Endodermal cell (in vitro differentiated cells): Measurements from ENCODE around the gene PDLIM4. TPM values are rescaled to one million over a fixed set of nuclear protein-coding genes. Genes with fewer than 3 reads are reported as not detected.
A peak's percentile ranks its signal among the peaks of the same experiment; 100 is the strongest.

Source experiments
- DNase-seq: peaks from one replicate; pipeline ENCODE4 v3.0.0-alpha.2; 2017
- H3K27ac ChIP-seq: 2 replicates; pipeline ENCODE4 v1.5.1; 2013; ENCODE audit warnings: mild to moderate bottlenecking, low read depth, low read length, moderate library complexity
- H3K27me3 ChIP-seq: 2 replicates; pipeline ENCODE4 v1.6.1; 2013; ENCODE audit warnings: mild to moderate bottlenecking, low read length, moderate library complexity; ENCODE audit not compliant: insufficient read depth, control insufficient read depth, poor library complexity, severe bottlenecking
- H3K36me3 ChIP-seq: 2 replicates; pipeline ENCODE4 v1.7.0; 2013; ENCODE audit warnings: mild to moderate bottlenecking, low read length, moderate library complexity; ENCODE audit not compliant: control insufficient read depth, insufficient read depth
- H3K4me1 ChIP-seq: one replicate; pipeline ENCODE4 v1.7.0; 2013; ENCODE audit warnings: low read length; ENCODE audit not compliant: control insufficient read depth, insufficient read depth
- H3K4me3 ChIP-seq: 2 replicates; pipeline ENCODE4 v1.5.1; 2013; ENCODE audit warnings: mild to moderate bottlenecking, low read length, moderate library complexity
- H3K9ac ChIP-seq: 2 replicates; pipeline ENCODE4 v1.6.1; 2013; ENCODE audit warnings: mild to moderate bottlenecking, low read length, moderate library complexity; ENCODE audit not compliant: poor library complexity, severe bottlenecking; ENCODE audit errors: extremely low read depth
- H3K9me3 ChIP-seq: 2 replicates; pipeline ENCODE4 v1.6.1; 2013; ENCODE audit warnings: mild to moderate bottlenecking, low read length, moderate library complexity; ENCODE audit not compliant: control insufficient read depth
- H3K27ac Mint-ChIP-seq: 2 replicates; pipeline ENCODE4 v1.8.0; 2020; ENCODE audit warnings: mixed read lengths
- H3K27me3 Mint-ChIP-seq: 2 replicates; pipeline ENCODE4 v1.8.0; 2021; ENCODE audit warnings: mild to moderate bottlenecking, mixed read lengths; ENCODE audit not compliant: insufficient read depth
- H3K36me3 Mint-ChIP-seq: 2 replicates; pipeline ENCODE4 v1.8.0; 2020; ENCODE audit warnings: low read depth, mixed read lengths
- H3K4me1 Mint-ChIP-seq: 2 replicates; pipeline ENCODE4 v1.8.0; 2020; ENCODE audit warnings: mixed read lengths
- H3K4me3 Mint-ChIP-seq: 2 replicates; pipeline ENCODE4 v1.8.0; 2020; ENCODE audit warnings: mild to moderate bottlenecking, moderate library complexity, mixed read lengths
- H3K9me3 Mint-ChIP-seq: 2 replicates; pipeline ENCODE4 v1.8.0; 2020; ENCODE audit warnings: mild to moderate bottlenecking, mixed read lengths
- WGBS, 2 experiments: methylation state at CpG; one replicate each; pipeline versions ENCODE4 v1.1.5 to v1.1.7; 2013; ENCODE audit warnings: missing lambda C conversion rate in 2 of 2, mixed read lengths in 1 of 2; ENCODE audit not compliant: insufficient coverage in 1 of 2, insufficient read length in 1 of 2; 5-methylcytosine and 5-hydroxymethylcytosine counted together
- total RNA-seq, 2 donors: library from RNA; stranded (reverse); fragmentation: NEBNext Ultra II Directional in 1 of 2; extraction: Animal tissue kit (Norgen Biotek cat#: 25700) in 1 of 2; gene quantifications; 2 replicates in 1 of 2; 3 replicates in 1 of 2; pipeline ENCODE4 v1.2.1, GENCODE V29; 2021
- TF ChIP-seq, protein P1 (sequence below): fragments of 200-600 bp; sonication (generic); conservative IDR thresholded peaks from 2 replicates; pipeline ENCODE4 v1.5.0; 2021; ENCODE audit warnings: antibody characterized with exemption, mild to moderate bottlenecking

Gene PDLIM4
- total RNA-seq, 2 donors from 2014 or later: 9.0 to 11.2 TPM

DNA sequence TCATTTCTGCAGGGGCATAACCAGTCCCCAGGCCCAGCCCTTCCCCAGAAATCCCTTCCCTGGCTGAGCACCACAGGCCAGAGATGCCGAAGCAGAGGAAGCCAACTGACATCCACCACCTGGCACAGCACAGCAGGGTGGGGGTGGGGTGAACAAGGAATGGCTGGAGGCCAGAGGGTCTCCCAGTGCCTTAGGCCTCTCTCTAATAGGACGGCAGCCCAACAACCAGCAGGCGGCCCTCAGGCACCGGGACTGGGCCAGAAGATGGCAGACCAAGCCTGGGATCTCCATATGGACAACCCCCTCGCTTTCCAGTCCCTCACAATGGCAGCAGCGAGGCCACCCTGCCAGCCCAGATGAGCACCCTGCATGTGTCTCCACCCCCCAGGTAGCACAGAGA is 13.2 kb downstream of the PDLIM4 start:
- no peak overlapping the region for H3K9ac ChIP-seq
- H3K9me3 ChIP-seq: no peaks in the 10 kb centered on the region
- no peak overlapping the region for H3K27ac ChIP-seq
- no peak overlapping the region for H3K4me3 ChIP-seq
- H3K36me3 ChIP-seq: peaks cover 4% of the 10 kb centered on the region
- WGBS, 2 experiments: 88 to 93% methylated on average over 5 to 6 of the region's 6 CpGs
- TF ChIP-seq, protein P1, sequence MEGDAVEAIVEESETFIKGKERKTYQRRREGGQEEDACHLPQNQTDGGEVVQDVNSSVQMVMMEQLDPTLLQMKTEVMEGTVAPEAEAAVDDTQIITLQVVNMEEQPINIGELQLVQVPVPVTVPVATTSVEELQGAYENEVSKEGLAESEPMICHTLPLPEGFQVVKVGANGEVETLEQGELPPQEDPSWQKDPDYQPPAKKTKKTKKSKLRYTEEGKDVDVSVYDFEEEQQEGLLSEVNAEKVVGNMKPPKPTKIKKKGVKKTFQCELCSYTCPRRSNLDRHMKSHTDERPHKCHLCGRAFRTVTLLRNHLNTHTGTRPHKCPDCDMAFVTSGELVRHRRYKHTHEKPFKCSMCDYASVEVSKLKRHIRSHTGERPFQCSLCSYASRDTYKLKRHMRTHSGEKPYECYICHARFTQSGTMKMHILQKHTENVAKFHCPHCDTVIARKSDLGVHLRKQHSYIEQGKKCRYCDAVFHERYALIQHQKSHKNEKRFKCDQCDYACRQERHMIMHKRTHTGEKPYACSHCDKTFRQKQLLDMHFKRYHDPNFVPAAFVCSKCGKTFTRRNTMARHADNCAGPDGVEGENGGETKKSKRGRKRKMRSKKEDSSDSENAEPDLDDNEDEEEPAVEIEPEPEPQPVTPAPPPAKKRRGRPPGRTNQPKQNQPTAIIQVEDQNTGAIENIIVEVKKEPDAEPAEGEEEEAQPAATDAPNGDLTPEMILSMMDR: no peak
- no peaks in the 10 kb centered on the region for H3K4me1 ChIP-seq
- H3K36me3 Mint-ChIP-seq: no peaks in the 10 kb centered on the region
- peaks cover 2% of the 10 kb centered on the region for H3K27me3 Mint-ChIP-seq
- no peak for DNase-seq
- H3K9me3 Mint-ChIP-seq: no peaks in the 10 kb centered on the region
- H3K27ac Mint-ChIP-seq: no peak overlapping the region
- no peak overlapping the region for H3K4me3 Mint-ChIP-seq
- no peaks in the 10 kb centered on the region for H3K4me1 Mint-ChIP-seq
- no peaks in the 10 kb centered on the region for H3K27me3 ChIP-seq

DNA sequence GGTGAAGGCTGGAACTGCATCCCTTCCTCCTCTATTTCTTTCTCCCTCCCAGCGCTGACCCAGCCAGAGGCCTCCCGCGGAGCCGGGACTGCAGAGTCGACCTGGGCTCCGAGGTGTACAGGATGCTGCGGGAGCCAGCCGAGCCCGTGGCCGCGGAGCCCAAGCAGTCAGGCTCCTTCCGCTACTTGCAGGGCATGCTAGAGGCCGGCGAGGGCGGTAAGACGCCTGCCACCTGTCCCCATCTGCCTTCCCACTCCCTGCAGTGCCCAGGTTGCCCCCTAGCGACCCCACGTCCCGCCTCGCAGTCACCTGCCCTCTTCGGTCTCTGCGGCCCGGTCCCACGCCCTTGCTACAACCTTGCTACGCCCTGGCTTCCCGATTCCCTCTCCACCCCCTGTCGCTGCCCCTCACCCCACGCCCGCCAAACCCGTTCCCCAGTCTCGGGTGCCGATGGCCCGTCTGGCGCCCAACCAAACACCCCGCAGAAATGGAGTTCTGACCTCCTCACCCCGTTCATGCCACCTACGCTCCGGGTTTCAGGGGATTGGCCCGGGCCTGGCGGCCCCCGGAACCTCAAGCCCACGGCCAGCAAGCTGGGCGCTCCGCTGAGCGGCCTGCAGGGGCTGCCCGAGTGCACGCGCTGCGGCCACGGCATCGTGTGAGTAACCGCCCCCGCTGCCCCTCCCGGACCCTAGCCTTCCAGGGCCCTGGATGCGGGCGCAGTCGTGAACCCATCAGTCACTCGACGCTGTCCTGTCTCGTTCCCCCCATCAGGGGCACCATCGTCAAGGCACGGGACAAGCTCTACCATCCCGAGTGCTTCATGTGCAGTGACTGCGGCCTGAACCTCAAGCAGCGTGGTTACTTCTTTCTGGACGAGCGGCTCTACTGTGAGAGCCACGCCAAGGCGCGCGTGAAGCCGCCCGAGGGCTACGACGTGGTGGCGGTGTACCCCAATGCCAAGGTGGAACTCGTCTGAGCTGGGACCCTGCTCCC is 14.1 kb downstream of the PDLIM4 start:
- Mint-ChIP-seq H3K4me3 (no peak overlapping the region), H3K9me3 (no peaks in the 10 kb centered on the region), H3K4me1 (no peaks in the 10 kb centered on the region), H3K27ac (no peak overlapping the region), H3K36me3 (no peaks in the 10 kb centered on the region), H3K27me3 (peaks cover 2% of the 10 kb centered on the region)
- peaks cover 4% of the 10 kb centered on the region for H3K36me3 ChIP-seq
- no peaks in the 10 kb centered on the region for H3K27me3 ChIP-seq
- WGBS, 2 experiments: 95 to 96% methylated on average over 43 to 77 of the region's 77 CpGs
- peak; percentile 64 for DNase-seq
- no peak overlapping the region for H3K27ac ChIP-seq
- H3K9me3 ChIP-seq: no peaks in the 10 kb centered on the region
- TF ChIP-seq, protein P1: peak; percentile 37
- no peaks in the 10 kb centered on the region for H3K4me1 ChIP-seq
- no peak overlapping the region for H3K9ac ChIP-seq
- H3K4me3 ChIP-seq: no peak overlapping the region

DNA sequence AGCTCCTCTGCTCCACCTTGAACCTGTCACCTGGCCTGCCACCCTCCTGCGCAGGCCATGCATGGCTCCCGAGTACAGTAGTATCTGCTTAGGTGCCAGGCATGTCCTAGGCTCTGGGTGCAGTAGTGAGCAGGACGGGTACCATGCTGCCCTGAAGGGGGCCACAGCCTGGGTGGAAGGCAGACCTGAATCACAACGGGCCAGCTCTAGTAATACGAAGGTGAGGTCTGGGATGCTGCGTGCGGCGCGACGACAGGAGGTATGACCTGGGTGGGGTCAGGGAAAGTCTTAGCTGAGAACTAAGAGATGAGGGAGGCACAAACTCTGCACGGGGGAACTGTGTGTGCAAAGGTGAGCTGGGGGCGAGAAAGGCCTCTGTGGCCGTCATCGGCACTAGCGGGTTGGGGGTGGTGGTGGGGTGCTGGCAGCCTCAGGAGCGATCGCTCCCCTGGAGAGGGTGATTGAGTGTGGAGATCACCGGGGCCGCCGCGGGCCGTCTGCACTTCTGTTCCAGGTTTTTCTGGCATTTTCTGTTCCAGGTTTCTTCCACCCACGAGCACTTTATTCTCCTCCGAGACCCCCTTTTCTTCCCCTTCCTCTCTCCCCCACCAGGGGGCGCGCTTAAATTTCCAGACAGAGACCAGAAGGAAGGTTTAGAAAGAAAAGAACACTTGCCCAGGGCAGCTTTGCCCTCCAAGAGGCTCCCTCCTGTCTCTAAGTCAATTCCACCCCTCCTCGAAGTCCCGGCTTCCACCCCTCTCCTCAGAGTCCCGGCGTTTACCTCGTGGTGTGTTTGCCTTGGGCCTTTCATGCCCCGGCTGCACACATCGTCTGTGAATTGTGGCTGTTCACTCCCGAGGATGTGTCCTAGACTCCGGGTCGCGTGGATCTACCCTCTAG is 15.1 kb downstream of the PDLIM4 start:
- H3K36me3 ChIP-seq: no peaks in the 10 kb centered on the region
- H3K4me1 ChIP-seq: no peaks in the 10 kb centered on the region
- no peak overlapping the region for H3K27ac Mint-ChIP-seq
- 65 to 68% methylated on average over 9 to 37 of the region's 37 CpGs for WGBS, 2 experiments
- no peaks in the 10 kb centered on the region for H3K36me3 Mint-ChIP-seq
- H3K27me3 ChIP-seq: no peaks in the 10 kb centered on the region
- peaks cover 2% of the 10 kb centered on the region for H3K27me3 Mint-ChIP-seq
- no peak overlapping the region for H3K27ac ChIP-seq
- no peaks in the 10 kb centered on the region for H3K9me3 ChIP-seq
- TF ChIP-seq, protein P1: peak; percentile 88
- no peaks in the 10 kb centered on the region for H3K4me1 Mint-ChIP-seq
- no peak overlapping the region for H3K4me3 ChIP-seq
- H3K9me3 Mint-ChIP-seq: no peaks in the 10 kb centered on the region
- no peak overlapping the region for H3K9ac ChIP-seq
- no peak overlapping the region for H3K4me3 Mint-ChIP-seq
- peak; percentile 96 for DNase-seq
